SK-N-MC (cell line): ENCODE results near the gene ETNK1.

Experiments
- EZH2 ChIP-seq: fragments of 200-600 bp; sonication (generic); IDR thresholded peaks from one replicate; pipeline ENCODE4 v1.6.1; 2017; ENCODE audit warnings: antibody characterized with exemption
- POLR2AphosphoS5 ChIP-seq: IDR thresholded peaks from 2 replicates; pipeline ENCODE4 v1.6.1; 2012; ENCODE audit warnings: mild to moderate bottlenecking, low read depth, low read length, borderline replicate concordance

DNA sequence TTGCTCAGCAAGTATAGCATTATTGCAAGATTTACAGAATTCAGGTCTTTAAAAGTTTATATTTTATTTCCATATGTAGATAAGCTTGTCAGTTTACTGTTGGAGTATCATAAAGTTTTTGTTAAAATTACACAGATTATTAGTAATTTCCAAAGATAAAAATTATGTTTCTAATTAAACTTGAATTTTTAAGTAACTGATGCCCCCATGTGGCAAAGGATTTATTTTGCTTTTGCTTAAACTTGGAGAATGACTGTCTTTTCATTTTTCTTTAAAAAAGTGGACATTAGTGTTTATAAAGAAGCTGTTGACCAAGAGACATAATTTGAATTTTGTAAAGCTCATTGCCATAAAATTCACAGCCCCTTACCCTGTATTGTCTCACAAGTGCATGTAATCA is 45.8 kb downstream of the ETNK1 start:
- TF ChIP-seq EZH2 (no peak), POLR2AphosphoS5 (no peak)
